ENCODE data around the gene SCAF4.
"Not testable (repeated sequence)": the region's sequence is repeated elsewhere in the genome, so short reads cannot be mapped to it uniquely, and the experiment has no call there.

Gene SCAF4

DNA sequence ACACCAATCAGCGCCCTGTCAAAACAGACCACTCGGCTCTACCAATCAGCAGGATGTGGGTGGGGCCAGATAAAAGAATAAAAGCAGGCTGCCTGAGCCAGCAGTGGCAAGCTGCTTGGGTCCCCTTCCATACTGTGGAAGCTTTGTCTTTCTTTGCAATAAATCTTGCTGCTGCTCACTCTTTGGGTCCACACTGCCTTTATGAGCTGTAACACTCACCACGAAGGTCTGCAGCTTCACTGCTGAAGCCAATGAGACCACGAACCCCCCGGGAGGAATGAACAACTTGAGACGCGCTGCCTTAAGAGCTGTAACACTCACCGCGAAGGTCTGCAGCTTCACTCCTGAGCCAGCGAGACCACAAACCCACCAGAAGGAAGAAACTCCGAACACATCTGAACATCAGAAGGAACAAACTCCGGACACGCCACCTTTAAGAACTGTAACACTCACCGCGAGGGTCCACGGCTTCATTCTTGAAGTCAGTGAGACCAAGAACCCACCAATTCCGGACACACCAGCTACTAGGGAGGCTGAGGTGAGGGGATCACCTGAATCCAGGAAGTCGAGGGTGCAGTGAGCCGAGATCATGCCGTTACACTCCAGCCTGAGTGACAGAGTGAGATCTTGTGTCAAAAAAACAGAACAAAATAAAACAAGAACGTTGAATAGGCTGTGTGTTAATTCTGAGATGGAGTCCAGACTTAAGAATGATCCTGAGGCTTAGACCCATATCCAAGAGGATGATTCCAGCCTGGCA lies 76.9 kb downstream of the SCAF4 start:
- in situ Hi-C loops (cut with MboI; ENCODE audit: low sequenced_read_pairs), result not testable (repeated sequence)

DNA sequence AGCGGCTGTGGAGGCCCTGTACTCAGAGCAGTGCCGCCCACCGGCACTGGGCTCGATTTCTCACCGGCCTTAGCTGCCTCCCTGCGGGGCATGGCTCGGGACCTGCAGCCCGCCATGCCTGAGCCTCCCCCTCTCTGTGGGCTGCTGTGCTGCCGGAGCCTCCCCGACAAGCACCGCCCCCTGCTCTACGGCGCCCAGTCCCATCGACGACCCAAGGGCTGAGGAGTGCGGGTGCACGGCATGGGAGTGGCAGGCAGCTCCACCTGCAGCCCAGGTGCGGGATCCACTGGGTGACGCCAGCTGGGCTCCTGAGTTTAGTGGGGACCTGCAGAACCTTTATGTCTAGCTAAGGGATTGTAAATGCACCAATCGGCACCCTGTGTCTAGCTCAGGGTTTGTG lies 77.6 kb downstream of the SCAF4 start:
- in situ Hi-C loops (cut with MboI; ENCODE audit: low sequenced_read_pairs), result no loop called here

GRCh38 chr21:31651491-31651890 lies 80.4 kb downstream of the SCAF4 start:
- in situ Hi-C loops (cut with MboI; ENCODE audit: low sequenced_read_pairs), result not testable (repeated sequence)

GRCh38 chr21:31650930-31651329 lies 81.0 kb downstream of the SCAF4 start:
- in situ Hi-C loops (cut with MboI; ENCODE audit: low sequenced_read_pairs), result no loop called here

DNA sequence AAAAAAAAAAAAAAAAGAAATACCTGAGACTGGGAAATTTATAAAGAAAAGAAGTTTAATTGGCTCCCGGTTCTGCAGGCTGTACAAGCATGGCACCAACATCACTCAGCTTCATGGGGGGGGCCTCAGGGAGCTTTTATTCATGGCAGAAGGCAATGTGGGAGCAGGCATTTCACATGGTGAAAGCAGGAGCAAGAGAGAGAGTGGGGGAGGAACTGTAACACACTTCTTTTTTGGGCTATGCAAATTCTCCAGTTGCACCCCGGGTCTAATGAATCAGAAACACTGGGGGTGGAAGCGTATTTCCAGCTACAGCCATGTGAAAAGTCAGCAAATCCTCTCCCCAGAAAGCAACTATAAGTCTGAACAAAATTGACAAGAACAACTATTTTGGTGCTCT lies 84.3 kb downstream of the SCAF4 start:
- in situ Hi-C loops (cut with MboI; ENCODE audit: low sequenced_read_pairs), result no loop called here

DNA sequence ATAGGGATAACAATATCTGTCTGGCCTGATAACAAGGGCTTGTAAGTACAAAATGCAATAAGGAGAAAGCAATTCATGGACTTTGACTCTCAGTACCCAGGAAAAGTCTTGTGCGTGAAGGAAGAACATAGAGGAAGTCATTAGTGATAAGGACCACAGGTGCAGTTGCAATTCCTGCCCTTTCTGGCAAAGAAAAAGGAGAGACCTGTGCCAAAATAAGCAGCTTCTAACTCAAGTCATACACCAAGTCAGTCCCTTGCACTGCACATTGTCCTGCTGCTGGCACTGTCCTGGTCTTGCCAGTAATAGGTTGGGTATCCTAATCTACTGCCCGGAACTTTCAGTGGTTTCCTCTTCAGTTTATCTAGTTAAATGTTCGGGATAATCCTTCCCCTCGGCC lies 87.3 kb downstream of the SCAF4 start:
- in situ Hi-C loops (cut with MboI; ENCODE audit: low sequenced_read_pairs), result no loop called here

DNA sequence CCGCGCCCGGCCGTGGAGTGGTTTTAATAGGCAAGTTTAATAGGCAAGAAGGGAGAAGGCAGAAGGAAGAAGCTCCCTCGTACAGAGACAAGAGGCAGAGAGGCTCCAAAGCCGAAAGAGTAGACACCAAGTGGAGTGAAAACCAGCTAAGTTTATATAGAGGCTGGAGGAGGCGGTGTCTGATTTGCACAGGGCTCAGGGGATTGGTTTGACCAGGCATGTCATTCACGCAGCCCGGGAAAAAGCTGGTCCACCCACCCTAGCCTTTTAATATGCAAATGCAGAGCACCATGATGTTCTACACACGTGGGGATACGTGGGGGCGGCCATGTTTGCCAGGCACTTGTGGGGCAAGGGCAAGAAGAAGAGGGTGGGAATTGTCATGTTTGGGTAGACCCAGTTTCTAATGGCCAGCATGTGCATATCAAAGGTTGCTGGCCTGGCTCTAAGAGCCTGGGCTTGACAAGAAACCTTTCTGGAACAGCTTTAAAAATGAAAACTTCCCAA lies 90.4 kb downstream of the SCAF4 start:
- in situ Hi-C loops (cut with MboI; ENCODE audit: low sequenced_read_pairs), result no loop called here

DNA sequence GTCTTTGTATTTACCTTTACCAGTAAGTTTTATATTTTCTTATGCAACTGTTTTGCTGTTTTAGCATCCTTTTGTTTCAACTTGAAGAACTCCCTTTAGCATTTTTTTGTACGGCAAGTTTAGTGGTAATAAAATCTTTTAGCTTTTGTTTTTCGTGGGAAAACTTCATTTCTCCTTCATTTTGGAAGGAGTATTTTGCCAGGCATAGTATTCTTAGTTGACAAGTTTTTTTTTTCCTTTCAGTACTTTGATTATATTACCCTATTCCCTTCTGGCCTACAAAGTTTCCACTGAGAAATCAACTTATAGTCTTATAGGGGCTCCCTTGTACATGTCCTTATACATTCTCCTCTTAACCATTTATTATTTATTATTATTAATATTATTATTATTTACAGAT lies 95.0 kb downstream of the SCAF4 start:
- in situ Hi-C loops (cut with MboI; ENCODE audit: low sequenced_read_pairs), result no loop called here

DNA sequence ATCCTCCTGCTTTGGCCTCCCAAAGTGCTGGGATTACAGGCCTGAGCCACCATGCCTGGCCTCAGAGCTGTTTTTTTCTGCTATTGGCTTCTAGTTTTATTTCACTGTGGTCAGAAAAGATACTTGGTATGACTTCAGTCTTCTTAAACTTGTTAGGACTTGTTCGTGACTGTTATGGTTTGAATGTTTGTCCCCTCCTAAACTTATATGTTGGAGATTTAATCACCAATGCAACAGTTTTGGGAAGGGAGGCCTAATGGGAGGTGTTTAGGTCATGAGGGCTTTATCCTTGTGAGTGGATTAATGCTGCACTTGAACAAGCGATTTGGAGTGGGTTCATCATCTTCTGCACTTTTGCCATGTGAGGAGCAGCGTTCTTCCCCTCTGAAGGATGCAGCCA lies 96.9 kb downstream of the SCAF4 start:
- in situ Hi-C loops (cut with MboI; ENCODE audit: low sequenced_read_pairs), result no loop called here

DNA sequence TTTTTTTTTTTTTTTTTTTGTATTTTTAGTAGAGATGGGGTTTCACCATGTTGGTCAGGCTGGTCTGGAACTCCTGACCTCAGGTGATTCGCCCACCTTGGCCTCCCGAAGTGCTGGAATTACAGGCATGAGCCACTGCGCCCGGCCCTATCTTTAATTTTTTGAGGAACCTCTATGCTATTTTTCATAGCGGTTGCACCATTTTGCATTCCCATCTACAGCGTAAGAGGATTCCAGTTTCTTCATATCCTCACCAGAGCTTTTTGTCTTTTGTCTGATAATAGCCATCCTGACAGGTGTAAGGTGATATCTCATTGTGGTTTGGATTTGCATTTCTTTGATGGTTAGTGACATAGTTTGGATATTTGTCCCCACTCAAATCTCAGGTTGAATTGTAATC lies 100.0 kb downstream of the SCAF4 start:
- in situ Hi-C loops (cut with MboI; ENCODE audit: low sequenced_read_pairs), result not testable (repeated sequence)

DNA sequence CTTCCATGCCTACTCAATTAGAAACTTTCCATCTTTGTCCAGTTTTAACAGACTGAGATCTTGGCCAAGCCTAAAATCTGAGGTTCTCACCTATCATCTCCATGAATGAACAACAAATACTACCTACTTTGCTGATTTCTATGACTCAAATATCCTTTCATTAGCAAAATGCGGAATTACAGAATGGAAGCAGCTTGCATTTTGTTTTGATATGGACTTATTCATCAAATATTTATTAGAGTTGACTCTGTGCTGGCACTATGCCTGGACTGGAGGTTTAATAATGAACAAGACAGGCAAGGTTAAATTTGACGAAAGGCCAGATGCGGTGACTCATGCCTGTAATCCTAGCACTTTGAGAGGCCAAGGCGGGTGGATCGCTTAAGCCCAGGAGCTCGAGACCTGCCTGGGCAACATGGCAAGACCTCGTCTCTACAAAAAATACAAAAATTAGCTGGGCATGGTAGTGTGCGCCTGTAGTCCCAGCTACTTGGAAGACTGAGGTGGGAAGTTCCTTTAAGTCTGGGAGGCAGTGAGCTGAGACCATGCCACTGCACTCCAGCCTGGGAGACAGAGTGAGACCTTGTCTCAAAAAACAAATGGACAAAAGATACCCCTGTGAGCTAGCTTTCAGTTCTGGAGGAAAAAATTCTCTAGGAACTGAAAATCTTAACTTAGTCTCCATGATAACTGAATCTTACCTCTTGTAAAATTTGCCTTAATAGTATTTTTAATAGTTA lies 101.8 kb downstream of the SCAF4 start:
- in situ Hi-C loops (cut with MboI; ENCODE audit: low sequenced_read_pairs), result no loop called here

DNA sequence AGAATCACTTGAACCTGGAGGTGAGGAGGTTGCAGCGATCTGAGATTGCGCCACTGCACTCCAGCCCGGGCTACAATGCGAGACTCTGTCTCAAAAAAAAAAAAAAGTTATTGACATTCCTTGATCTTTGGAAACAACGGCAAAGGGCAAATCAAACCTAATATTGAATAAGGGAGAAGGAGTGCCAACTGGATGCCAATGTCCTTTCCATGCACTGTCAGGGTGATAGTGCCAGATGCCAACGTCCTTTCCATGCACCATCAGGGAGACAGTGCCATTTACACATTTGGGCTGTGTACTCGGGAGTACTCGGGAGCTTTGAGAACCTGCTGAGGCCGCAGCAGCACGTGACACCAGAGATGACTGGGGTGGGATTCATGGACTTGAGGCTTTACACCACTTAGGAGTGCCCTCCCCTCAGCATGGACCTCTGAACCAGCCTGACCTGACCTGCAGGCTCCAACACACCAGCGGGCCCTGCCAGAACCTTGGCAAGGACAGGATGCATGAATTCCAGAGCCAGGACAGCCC lies 106.9 kb downstream of the SCAF4 start:
- in situ Hi-C loops (cut with MboI; ENCODE audit: low sequenced_read_pairs), result no loop called here

- in situ Hi-C loops (cut with MboI; ENCODE audit: low sequenced_read_pairs), result no loop called here
Measured at GRCh38 chr21:31624181-31624580, 107.7 kb downstream of the SCAF4 start.

- in situ Hi-C loops (cut with MboI; ENCODE audit: low sequenced_read_pairs), result no loop called here
Measured at GRCh38 chr21:31623664-31624063, 108.3 kb downstream of the SCAF4 start.

DNA sequence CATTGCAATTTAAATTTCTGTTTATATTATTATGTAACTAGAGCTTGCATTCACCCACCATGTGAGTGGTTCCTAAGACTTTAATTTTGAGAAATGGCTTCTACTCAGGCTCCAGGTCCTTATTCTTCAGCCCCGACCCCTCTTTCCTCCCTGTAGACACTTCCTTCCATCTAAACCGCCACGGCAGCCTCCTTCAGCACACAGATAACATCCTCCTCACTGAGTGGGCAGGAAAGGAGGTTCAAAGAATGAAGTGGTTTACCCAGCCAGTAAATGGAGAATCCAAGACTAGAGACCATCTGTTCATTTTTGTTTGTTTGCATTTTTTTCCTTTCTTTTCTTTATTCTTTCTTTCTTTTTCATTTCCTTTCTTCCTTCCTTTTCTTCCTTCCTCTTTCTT lies 109.5 kb downstream of the SCAF4 start:
- in situ Hi-C loops (cut with MboI; ENCODE audit: low sequenced_read_pairs), result no loop called here

Measured in hTERT RPE-1 (cell line).